ENCODE results near the gene IGFBP6. TPM values are rescaled to one million over a fixed set of nuclear protein-coding genes. Genes with fewer than 3 reads are reported as not detected.

The IGFBP6 gene
- total RNA-seq, 1 experiment from 2014 or later, result 7.3 TPM

- H3K4me3 ChIP-seq (ENCODE audit: low read depth, low read length, poor library complexity, severe bottlenecking), result peak overlapping the region; percentile 61
- no TSS peak for BruUV-seq (replicated peaks)
- intact Hi-C loops (cut with micrococcal nuclease; ENCODE audit: unreplicated experiment), result loop anchor here (5.0 kb wide), 1 partner anchor 51 kb away; no protein-coding TSS in a partner anchor
- H3K27me3 ChIP-seq (replicated peaks; ENCODE audit: insufficient read depth, low read depth, low read length, poor library complexity), result no peaks in the 10 kb centered on the region
- DNase-seq (ENCODE audit: low spot score), result peak; percentile 65
- H3K36me3 ChIP-seq (ENCODE audit: insufficient read depth, low read length, poor library complexity, severe bottlenecking), result no peaks in the 10 kb centered on the region
- H3K9me3 ChIP-seq (ENCODE audit: low read depth, low read length, poor library complexity, severe bottlenecking), result no peaks in the 10 kb centered on the region
- H3K4me1 ChIP-seq (ENCODE audit: insufficient read depth, low read length, poor library complexity, severe bottlenecking), result peaks cover 23% of the 10 kb centered on the region
- ChIA-PET POLR2A (ENCODE audit: low non-redundant PET) (interaction anchor here (1.3 kb wide), 1 partner anchor 33 kb away, joined by 3 read pairs; no protein-coding TSS in a partner anchor), CTCF (interaction anchor here (0.7 to 3.5 kb wide), 7 partner anchors 13 to 213 kb away, joined by 3 to 62 read pairs (median 3); partner anchors contain the start of gene SPRYD3)
- peak overlapping the region; percentile 52 for H3K27ac ChIP-seq (ENCODE audit: low read depth, low read length, poor library complexity, severe bottlenecking)
- no peak for TF ChIP-seq EZH2 (IDR thresholded peaks at IDR 0.05; ENCODE audit: borderline replicate concordance, low read depth, low read length, poor library complexity, severe bottlenecking)
- TF ChIP-seq CTCF (conservative IDR thresholded peaks at IDR 0.05; ENCODE audit: low read depth, low read length), result no peak
These were observed 1.0 kb downstream of the IGFBP6 start for GRCh38 chr12:53098354-53098981.

GRCh38 chr12:53099071-53099882 lies 1.8 kb downstream of the IGFBP6 start:
- Histone ChIP-seq H3K27me3 (replicated peaks; ENCODE audit: insufficient read depth, low read depth, low read length, poor library complexity) (no peaks in the 10 kb centered on the region), H3K27ac (ENCODE audit: low read depth, low read length, poor library complexity, severe bottlenecking) (peak overlapping the region; percentile 6), H3K9me3 (ENCODE audit: low read depth, low read length, poor library complexity, severe bottlenecking) (no peaks in the 10 kb centered on the region), H3K36me3 (ENCODE audit: insufficient read depth, low read length, poor library complexity, severe bottlenecking) (no peaks in the 10 kb centered on the region), H3K4me3 (ENCODE audit: low read depth, low read length, poor library complexity, severe bottlenecking) (peak overlapping the region; percentile 61), H3K4me1 (ENCODE audit: insufficient read depth, low read length, poor library complexity, severe bottlenecking) (peaks cover 23% of the 10 kb centered on the region)
- CTCF ChIA-PET, result interaction anchor here (0.6 to 3.5 kb wide), 8 partner anchors 14 to 214 kb away, joined by 3 to 62 read pairs (median 3); partner anchors contain the start of genes CSAD, SPRYD3 and ZNF740
- POLR2A ChIA-PET (ENCODE audit: low non-redundant PET), result interaction anchor here (0.6 to 1.3 kb wide), 2 partner anchors 33 to 169 kb away, joined by 3 read pairs; partner anchors contain the start of gene ESPL1
- intact Hi-C loops (cut with micrococcal nuclease; ENCODE audit: unreplicated experiment), result loop anchor here (1.0 to 5.0 kb wide), 2 partner anchors 33 to 52 kb away; no protein-coding TSS in a partner anchor
- no TSS peak for BruUV-seq (replicated peaks)
- peak; percentile 93 for TF ChIP-seq CTCF (conservative IDR thresholded peaks at IDR 0.05; ENCODE audit: low read depth, low read length)
- TF ChIP-seq EZH2 (IDR thresholded peaks at IDR 0.05; ENCODE audit: borderline replicate concordance, low read depth, low read length, poor library complexity, severe bottlenecking), result no peak
- peak; percentile 93 for DNase-seq (ENCODE audit: low spot score)

GRCh38 chr12:53100466-53101151 lies 3.1 kb downstream of the IGFBP6 start:
- DNase-seq (ENCODE audit: low spot score), result no peak
- Histone ChIP-seq H3K36me3 (ENCODE audit: insufficient read depth, low read length, poor library complexity, severe bottlenecking) (no peaks in the 10 kb centered on the region), H3K4me1 (ENCODE audit: insufficient read depth, low read length, poor library complexity, severe bottlenecking) (peaks cover 23% of the 10 kb centered on the region), H3K27me3 (replicated peaks; ENCODE audit: insufficient read depth, low read depth, low read length, poor library complexity) (no peaks in the 10 kb centered on the region), H3K9me3 (ENCODE audit: low read depth, low read length, poor library complexity, severe bottlenecking) (no peaks in the 10 kb centered on the region), H3K4me3 (ENCODE audit: low read depth, low read length, poor library complexity, severe bottlenecking) (no peak overlapping the region), H3K27ac (ENCODE audit: low read depth, low read length, poor library complexity, severe bottlenecking) (no peak overlapping the region)
- CTCF ChIA-PET, result interaction anchor here (0.6 to 2.1 kb wide), 2 partner anchors 22 to 53 kb away, joined by 3 to 17 read pairs; partner anchors contain the start of gene SPRYD3
- TF ChIP-seq EZH2 (IDR thresholded peaks at IDR 0.05; ENCODE audit: borderline replicate concordance, low read depth, low read length, poor library complexity, severe bottlenecking) (no peak), CTCF (conservative IDR thresholded peaks at IDR 0.05; ENCODE audit: low read depth, low read length) (no peak)
- no TSS peak for BruUV-seq (replicated peaks)
- intact Hi-C loops (cut with micrococcal nuclease; ENCODE audit: unreplicated experiment), result no loop called here
- POLR2A ChIA-PET (ENCODE audit: low non-redundant PET), result no interaction called here

Measured in A673 (cell line).